Lung (tissue), 12 donors: ENCODE measurements around the gene SDF2. TPM values are rescaled to one million over a fixed set of nuclear protein-coding genes. Genes with fewer than 3 reads are reported as not detected.

Experiments used
- ATAC-seq: fragments of 200-7000 bp; cut with Tn5 transposase; one replicate; pipeline ENCODE4 v1.9.1; 2020; ENCODE audit warnings: moderate number of reproducible peaks; ENCODE audit not compliant: insufficient read depth, low FRiP score
- DNase-seq, 3 donors: peaks; one replicate each; pipeline ENCODE4 v3.0.0-alpha.2; 2013 to 2017
- H3K27ac ChIP-seq, 2 donors: one replicate each; pipeline ENCODE4 v1.5.1; 2013; ENCODE audit warnings: mild to moderate bottlenecking in 2 of 2, moderate library complexity in 2 of 2, control low read depth in 1 of 2, inconsistent platforms in 1 of 2, low read depth in 1 of 2, low read length in 1 of 2
- H3K27me3 ChIP-seq, 3 donors: one replicate each; pipeline ENCODE4 v1.5.1; 2013; ENCODE audit warnings: low read length in 2 of 3; ENCODE audit not compliant: control insufficient read depth in 3 of 3, insufficient read depth in 3 of 3
- H3K36me3 ChIP-seq, 4 donors: one replicate each; pipeline ENCODE4 v1.5.1; 2013; ENCODE audit warnings: low read length in 4 of 4, mild to moderate bottlenecking in 1 of 4, moderate library complexity in 1 of 4; ENCODE audit not compliant: control insufficient read depth in 4 of 4, insufficient read depth in 4 of 4
- H3K4me1 ChIP-seq, 5 donors: one replicate each; pipeline ENCODE4 v1.5.1; 2013; ENCODE audit warnings: low read length in 5 of 5, mild to moderate bottlenecking in 2 of 5, moderate library complexity in 1 of 5; ENCODE audit not compliant: control insufficient read depth in 5 of 5, insufficient read depth in 5 of 5
- H3K4me3 ChIP-seq: one replicate; pipeline ENCODE4 v1.5.1; 2013; ENCODE audit warnings: mild to moderate bottlenecking, control low read depth, moderate library complexity
- H3K9ac ChIP-seq, 2 donors: one replicate each; pipeline ENCODE4 v1.5.1; 2013; ENCODE audit warnings: low read length in 2 of 2, control low read depth in 1 of 2; ENCODE audit not compliant: insufficient read depth in 1 of 2
- H3K9me3 ChIP-seq, 4 donors: one replicate each; pipeline ENCODE4 v1.5.1; 2013; ENCODE audit warnings: low read length in 3 of 4, mild to moderate bottlenecking in 1 of 4, moderate library complexity in 1 of 4; ENCODE audit not compliant: control insufficient read depth in 4 of 4, insufficient read depth in 3 of 4
- WGBS, 2 donors: extraction: QIAGEN DNeasy Blood & Tissue Kit; methylation state at CpG; one replicate each; pipeline ENCODE4 v1.1.7; 2013; 5-methylcytosine and 5-hydroxymethylcytosine counted together
- polyA plus RNA-seq, 2 donors: library from polyadenylated mRNA; stranded (reverse); fragments of 200-250 nt; gene quantifications; one replicate each; pipeline ENCODE4 v1.2.1, GENCODE V29; 2013
- total RNA-seq, 2 donors: library from RNA; depleted of rRNA in 1 of 2; stranded (reverse); fragments of >200 nt in 1 of 2; gene quantifications; one replicate each; pipeline ENCODE4 v1.2.1, GENCODE V29; 2014 to 2021
- TF ChIP-seq, protein P1 (sequence below): IDR thresholded peaks from 2 replicates; pipeline ENCODE4 v1.5.1; 2012; ENCODE audit warnings: mild to moderate bottlenecking; ENCODE audit errors: control extremely low read depth, extremely low read depth
- donor health status: control.
- donor health status: control.
- donor health status: Bipolar disorder and iron deficiency.
- donor health status: healthy.
- donor health status: DM: yes; HTN: yes; CAD: no.

SDF2 gene
- total and polyA plus RNA-seq, 4 donors = 36.5 to 73.3 (median 48.5) TPM

DNA sequence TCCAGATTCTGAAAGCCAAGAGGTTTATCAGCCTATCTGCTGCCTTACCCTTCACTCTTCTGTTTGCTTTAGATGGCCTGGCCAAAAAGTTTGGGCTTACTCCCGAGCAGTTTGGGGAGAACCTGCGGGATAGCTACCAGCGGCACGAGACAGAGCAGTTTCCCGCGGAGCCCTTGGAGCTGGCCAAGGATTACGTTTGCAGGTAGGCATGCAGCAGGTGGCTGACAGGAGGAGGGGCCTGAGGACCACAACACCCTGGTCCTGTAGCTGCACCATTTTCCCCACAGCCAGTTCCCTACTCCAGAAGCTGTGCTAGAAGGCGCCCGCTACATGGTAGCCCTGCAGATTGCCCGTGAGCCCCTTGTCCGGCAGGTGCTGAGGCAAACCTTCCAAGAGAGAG, 20.9 kb upstream of the SDF2 start:
- no peaks in the 10 kb centered on the region for H3K27me3 ChIP-seq
- ATAC-seq = no peak
- H3K9ac ChIP-seq = no peak overlapping the region
- no peak for DNase-seq
- H3K4me3 ChIP-seq = no peak overlapping the region
- H3K4me1 ChIP-seq = peaks cover 0 to 3% (median 0%) of the 10 kb centered on the region in 5 donors
- peaks cover 56 to 83% (median 67%) of the 10 kb centered on the region in 4 donors for H3K36me3 ChIP-seq
- H3K9me3 ChIP-seq = no peaks in the 10 kb centered on the region
- no peak overlapping the region for H3K27ac ChIP-seq
- WGBS, 2 donors = 95 to 98% methylated on average over 11 of the region's 11 CpGs
- TF ChIP-seq, protein P1, sequence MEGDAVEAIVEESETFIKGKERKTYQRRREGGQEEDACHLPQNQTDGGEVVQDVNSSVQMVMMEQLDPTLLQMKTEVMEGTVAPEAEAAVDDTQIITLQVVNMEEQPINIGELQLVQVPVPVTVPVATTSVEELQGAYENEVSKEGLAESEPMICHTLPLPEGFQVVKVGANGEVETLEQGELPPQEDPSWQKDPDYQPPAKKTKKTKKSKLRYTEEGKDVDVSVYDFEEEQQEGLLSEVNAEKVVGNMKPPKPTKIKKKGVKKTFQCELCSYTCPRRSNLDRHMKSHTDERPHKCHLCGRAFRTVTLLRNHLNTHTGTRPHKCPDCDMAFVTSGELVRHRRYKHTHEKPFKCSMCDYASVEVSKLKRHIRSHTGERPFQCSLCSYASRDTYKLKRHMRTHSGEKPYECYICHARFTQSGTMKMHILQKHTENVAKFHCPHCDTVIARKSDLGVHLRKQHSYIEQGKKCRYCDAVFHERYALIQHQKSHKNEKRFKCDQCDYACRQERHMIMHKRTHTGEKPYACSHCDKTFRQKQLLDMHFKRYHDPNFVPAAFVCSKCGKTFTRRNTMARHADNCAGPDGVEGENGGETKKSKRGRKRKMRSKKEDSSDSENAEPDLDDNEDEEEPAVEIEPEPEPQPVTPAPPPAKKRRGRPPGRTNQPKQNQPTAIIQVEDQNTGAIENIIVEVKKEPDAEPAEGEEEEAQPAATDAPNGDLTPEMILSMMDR = no peak

DNA sequence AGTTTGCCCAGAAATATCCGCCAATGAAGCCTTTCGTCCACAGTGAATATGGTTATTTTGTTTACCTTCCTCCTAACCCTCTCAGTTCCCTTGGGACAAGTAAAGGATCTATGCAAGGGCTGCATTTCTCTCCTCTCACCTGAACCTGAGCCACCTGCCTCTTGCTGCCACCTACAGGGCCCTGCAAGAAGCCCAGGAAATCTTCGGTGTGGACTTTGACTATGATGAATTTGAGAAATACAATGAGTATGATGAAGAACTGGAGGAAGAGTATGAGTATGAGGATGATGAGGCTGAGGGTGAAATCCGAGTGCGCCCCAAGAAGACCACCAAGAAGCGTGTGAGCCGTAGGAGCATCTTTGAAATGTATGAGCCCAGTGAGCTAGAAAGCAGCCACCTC, 14.3 kb upstream of the SDF2 start:
- DNase-seq (no peak), ATAC-seq (no peak)
- Histone ChIP-seq H3K9me3 (no peaks in the 10 kb centered on the region), H3K27me3 (no peaks in the 10 kb centered on the region), H3K4me1 (no peaks in the 10 kb centered on the region), H3K4me3 (no peak overlapping the region), H3K9ac (no peak overlapping the region), H3K36me3 (peaks cover 58 to 71% (median 65%) of the 10 kb centered on the region in 4 donors), H3K27ac (no peak overlapping the region)
- WGBS, 2 donors = 88 to 89% methylated on average over 7 of the region's 7 CpGs
- TF ChIP-seq, protein P1 = no peak

DNA sequence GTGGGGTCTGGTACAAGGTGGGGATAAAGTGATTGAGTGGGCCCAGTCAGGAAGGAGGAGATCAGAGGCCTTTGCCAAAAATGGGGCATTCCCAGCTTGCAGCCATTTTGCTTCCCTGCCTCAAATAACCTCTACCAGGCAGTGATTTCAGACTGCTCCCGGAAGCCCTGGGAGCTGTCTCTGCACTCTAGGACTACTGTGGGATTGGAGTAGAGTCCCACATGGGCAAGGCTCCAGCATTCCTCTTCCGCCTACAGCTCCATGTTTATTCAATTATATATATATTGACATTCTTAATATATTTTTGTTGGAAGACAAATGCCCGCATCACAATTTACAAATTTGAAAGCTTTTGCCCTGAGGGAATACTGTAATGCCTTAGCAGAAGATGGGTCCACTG, 13.8 kb upstream of the SDF2 start:
- Histone ChIP-seq H3K27ac (no peak overlapping the region), H3K9me3 (no peaks in the 10 kb centered on the region), H3K27me3 (no peaks in the 10 kb centered on the region), H3K4me1 (no peaks in the 10 kb centered on the region), H3K9ac (no peak overlapping the region), H3K36me3 (peaks cover 58 to 71% (median 64%) of the 10 kb centered on the region in 4 donors), H3K4me3 (no peak overlapping the region)
- DNase-seq (no peak), ATAC-seq (no peak)
- WGBS, 2 donors = 87 to 98% methylated on average over 3 of the region's 3 CpGs
- TF ChIP-seq, protein P1 = no peak

DNA sequence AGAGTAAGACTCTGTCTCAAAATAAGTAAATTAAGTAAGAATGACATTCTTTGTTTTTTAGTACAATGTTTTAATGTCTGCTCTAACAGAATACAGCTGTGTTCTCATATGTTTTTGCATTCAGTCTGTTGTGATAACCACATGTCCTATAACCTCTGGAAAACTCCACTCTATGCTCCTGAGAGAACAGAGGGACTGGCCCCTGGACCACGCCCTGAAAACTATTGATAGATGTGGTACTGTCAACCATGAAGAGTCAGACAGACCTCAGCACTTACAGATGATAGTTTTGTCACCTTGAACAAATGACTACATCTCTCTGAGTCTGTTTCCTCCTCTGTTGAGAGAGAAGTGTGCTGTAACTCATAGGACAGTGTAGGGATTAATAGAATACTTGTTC, 8.2 kb upstream of the SDF2 start:
- H3K4me3 ChIP-seq = no peak overlapping the region
- DNase-seq = no peak
- peaks cover 29 to 56% (median 37%) of the 10 kb centered on the region in 4 donors for H3K36me3 ChIP-seq

More for the DNA sequence above, 8.2 kb upstream of the SDF2 start:
- Histone ChIP-seq H3K9me3 (no peaks in the 10 kb centered on the region), H3K27ac (no peak overlapping the region), H3K27me3 (no peaks in the 10 kb centered on the region), H3K9ac (no peak overlapping the region), H3K4me1 (peaks cover 0 to 2% (median 0%) of the 10 kb centered on the region in 5 donors)
- no peak for ATAC-seq
- TF ChIP-seq, protein P1 = no peak
- WGBS, 2 donors = 87 to 98% methylated on average over 1 of the region's 1 CpG
